Stomach (tissue), 9 donors: ENCODE measurements around the gene TNNI3K. TPM values are rescaled to one million over a fixed set of nuclear protein-coding genes. Genes with fewer than 3 reads are reported as not detected.

Experiments used
- DNase-seq, 2 donors: peaks; one replicate each; pipeline versions ENCODE4 v3.0.0 to v3.0.0-alpha.2; 2013 to 2019
- H3K27ac ChIP-seq, 5 donors: fragments of 200-600 bp in 4 of 5; sonication (generic) in 4 of 5; one replicate each; pipeline ENCODE4 v1.5.1; 2013 to 2019; ENCODE audit warnings: mild to moderate bottlenecking in 1 of 5, moderate library complexity in 1 of 5
- H3K27me3 ChIP-seq, 3 donors: fragments of 200-600 bp; sonication (generic); one replicate each; pipeline ENCODE4 v1.5.1; 2017 to 2019; ENCODE audit warnings: mixed run types in 1 of 3
- H3K36me3 ChIP-seq, 4 donors: fragments of 200-600 bp; sonication (generic); 1 replicate in 3 of 4; 2 replicates in 1 of 4; pipeline ENCODE4 v1.5.1; 2016 to 2019
- H3K4me1 ChIP-seq, 4 donors: fragments of 200-600 bp; sonication (generic); one replicate each; pipeline ENCODE4 v1.5.1; 2016 to 2019
- H3K4me3 ChIP-seq, 4 donors: fragments of 200-600 bp; sonication (generic) in 3 of 4; one replicate each; pipeline ENCODE4 v1.5.1; 2016 to 2019; ENCODE audit warnings: mild to moderate bottlenecking in 1 of 4
- H3K9me3 ChIP-seq, 4 donors: fragments of 200-600 bp; sonication (generic); one replicate each; pipeline ENCODE4 v1.5.1; 2016 to 2019
- EP300 ChIP-seq: sonication (generic); formaldehyde crosslinking; IDR thresholded peaks from one replicate; pipeline ENCODE4 v1.6.1; 2017; ENCODE audit warnings: antibody characterized with exemption
- POLR2A ChIP-seq, 4 donors: fragments of 450-650 bp; IDR thresholded peaks; one replicate each; pipeline ENCODE4 v1.6.1; 2016; ENCODE audit warnings: antibody characterized with exemption in 4 of 4, control low read depth in 2 of 4, mild to moderate bottlenecking in 1 of 4, moderate library complexity in 1 of 4
- POLR2AphosphoS5 ChIP-seq, 3 donors: sonication (generic); formaldehyde crosslinking; IDR thresholded peaks; one replicate each; pipeline ENCODE4 v1.6.1; 2016; ENCODE audit warnings: antibody characterized with exemption in 3 of 3
- WGBS, 5 donors: extraction: QIAGEN DNeasy Blood & Tissue Kit in 3 of 5; methylation state at CpG; one replicate each; pipeline versions ENCODE4 v1.1.5 to v1.1.7; 2013 to 2018; 5-methylcytosine and 5-hydroxymethylcytosine counted together
- intact Hi-C: fragments of 100-400 bp; cut with DNase I; formaldehyde crosslinking; loops from one replicate; pipeline ENCODE4 v1.15.1; 2023; ENCODE audit warnings: low total_unique reads
- polyA plus RNA-seq, 3 donors: library from polyadenylated mRNA; stranded (reverse); fragments of 200-250 nt; gene quantifications; one replicate each; pipeline ENCODE4 v1.2.3, GENCODE V29; 2013
- total RNA-seq, 5 donors: library from RNA; depleted of rRNA; stranded (reverse); fragments of >200 nt; gene quantifications; one replicate each; pipeline versions ENCODE4 v1.1.0 to v1.2.3, GENCODE V29; 2014 to 2016
- TF ChIP-seq, protein P1 (sequence below), 7 experiments: fragments of 450-650 bp in 4 of 7; fragments of 200-600 bp in 3 of 7; sonication (generic) in 3 of 7; IDR thresholded peaks; one replicate each; pipeline ENCODE4 v1.5.1; 2016 to 2019; ENCODE audit warnings: antibody characterized with exemption in 7 of 7, control low read depth in 2 of 7, mild to moderate bottlenecking in 1 of 7
- donor health status: healthy with polysubstance abuse.
- donor health status: Bipolar disorder and iron deficiency.
- donor health status: healthy.

The TNNI3K gene
- total and polyA plus RNA-seq, 8 donors = 0.25 to 7.0 (median 1.7) TPM; not detected in 4

DNA sequence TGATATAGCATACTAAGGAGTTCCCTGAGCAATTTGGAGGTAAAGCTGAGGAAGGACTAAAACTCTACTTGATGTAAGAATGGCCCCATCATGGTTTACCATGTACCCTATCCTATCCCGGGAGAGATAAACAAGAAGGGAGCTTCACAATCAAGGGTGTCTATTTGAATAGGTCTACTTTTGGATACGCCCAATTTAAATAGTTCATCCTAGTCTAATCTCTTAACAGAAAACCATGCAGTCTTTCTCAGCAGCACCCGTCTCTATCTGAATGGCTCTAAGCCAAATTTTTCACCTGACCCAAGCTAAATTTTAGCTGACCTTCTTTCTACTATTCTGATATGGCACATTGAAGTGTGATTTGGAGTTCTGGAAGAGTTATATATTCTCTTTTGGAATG is 122.0 kb downstream of the TNNI3K start:
- Histone ChIP-seq H3K4me1 (no peaks in the 10 kb centered on the region), H3K36me3 (no peaks in the 10 kb centered on the region), H3K27me3 (no peaks in the 10 kb centered on the region), H3K9me3 (no peaks in the 10 kb centered on the region), H3K4me3 (no peak overlapping the region), H3K27ac (no peak overlapping the region)
- intact Hi-C loops = no loop called here
- WGBS, 5 donors = 48 to 65% (median 56%) methylated on average over 3 of the region's 3 CpGs
- no peak for TF ChIP-seq POLR2AphosphoS5 (IDR thresholded peaks at IDR 0.05)
- TF ChIP-seq, protein P1, sequence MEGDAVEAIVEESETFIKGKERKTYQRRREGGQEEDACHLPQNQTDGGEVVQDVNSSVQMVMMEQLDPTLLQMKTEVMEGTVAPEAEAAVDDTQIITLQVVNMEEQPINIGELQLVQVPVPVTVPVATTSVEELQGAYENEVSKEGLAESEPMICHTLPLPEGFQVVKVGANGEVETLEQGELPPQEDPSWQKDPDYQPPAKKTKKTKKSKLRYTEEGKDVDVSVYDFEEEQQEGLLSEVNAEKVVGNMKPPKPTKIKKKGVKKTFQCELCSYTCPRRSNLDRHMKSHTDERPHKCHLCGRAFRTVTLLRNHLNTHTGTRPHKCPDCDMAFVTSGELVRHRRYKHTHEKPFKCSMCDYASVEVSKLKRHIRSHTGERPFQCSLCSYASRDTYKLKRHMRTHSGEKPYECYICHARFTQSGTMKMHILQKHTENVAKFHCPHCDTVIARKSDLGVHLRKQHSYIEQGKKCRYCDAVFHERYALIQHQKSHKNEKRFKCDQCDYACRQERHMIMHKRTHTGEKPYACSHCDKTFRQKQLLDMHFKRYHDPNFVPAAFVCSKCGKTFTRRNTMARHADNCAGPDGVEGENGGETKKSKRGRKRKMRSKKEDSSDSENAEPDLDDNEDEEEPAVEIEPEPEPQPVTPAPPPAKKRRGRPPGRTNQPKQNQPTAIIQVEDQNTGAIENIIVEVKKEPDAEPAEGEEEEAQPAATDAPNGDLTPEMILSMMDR (IDR thresholded peaks at IDR 0.05) = no peak
- no peak for TF ChIP-seq POLR2A (IDR thresholded peaks at IDR 0.05)
- no peak for TF ChIP-seq EP300
- no peak for DNase-seq

DNA sequence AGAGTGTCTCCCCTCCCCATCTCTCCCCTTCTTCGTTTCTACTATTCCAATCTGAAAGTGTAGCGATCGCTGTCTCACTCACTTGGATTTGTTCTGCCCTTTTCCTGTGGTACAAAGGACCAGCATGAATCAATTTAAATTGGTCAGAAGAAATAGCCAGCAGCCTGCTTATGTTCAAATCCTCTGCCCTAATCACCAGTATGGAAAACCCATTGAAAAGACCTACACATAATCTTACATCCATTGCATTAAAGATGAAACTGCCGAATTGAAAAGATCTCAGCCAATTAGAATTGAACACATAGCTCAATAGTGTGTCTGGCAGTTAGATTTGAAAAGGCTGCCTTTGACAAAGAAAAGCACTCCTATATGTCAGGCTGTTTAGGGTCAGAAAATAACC is 122.6 kb downstream of the TNNI3K start:
- intact Hi-C loops = no loop called here
- H3K36me3 ChIP-seq = no peaks in the 10 kb centered on the region
- 77 to 81% (median 78%) methylated on average over 4 of the region's 4 CpGs for WGBS, 5 donors

DNA sequence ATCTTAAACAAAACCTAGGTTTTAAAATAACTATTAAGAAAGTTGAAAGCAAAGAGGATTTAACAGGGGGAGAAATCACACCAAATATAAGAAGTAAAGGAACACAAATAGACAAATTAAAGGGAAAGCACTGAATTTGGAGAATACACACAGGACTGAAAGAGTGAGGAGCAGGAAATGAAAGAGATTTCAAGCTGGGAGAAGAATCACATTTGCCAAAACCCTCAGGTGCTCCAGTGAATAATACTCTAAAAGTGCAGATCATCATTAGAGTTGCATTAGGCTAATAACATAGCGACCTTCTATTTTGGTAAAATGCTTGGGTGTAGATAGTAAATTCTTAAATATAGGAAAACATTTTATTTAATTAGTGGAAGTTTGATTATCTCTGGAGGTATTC is 127.5 kb downstream of the TNNI3K start:
- H3K4me3 ChIP-seq = no peak overlapping the region
- intact Hi-C loops = no loop called here
- no peak for TF ChIP-seq EP300
- TF ChIP-seq, protein P1 (IDR thresholded peaks at IDR 0.05) = no peak
- TF ChIP-seq POLR2AphosphoS5 (IDR thresholded peaks at IDR 0.05) = no peak
- TF ChIP-seq POLR2A (IDR thresholded peaks at IDR 0.05) = no peak
- WGBS, 5 donors = 57 to 80% (median 59%) methylated on average over 1 of the region's 1 CpG
- H3K27ac ChIP-seq = peak overlapping the region in 2 of 5 donors; percentile 35 to 62
- H3K27me3 ChIP-seq = no peaks in the 10 kb centered on the region
- no peaks in the 10 kb centered on the region for H3K4me1 ChIP-seq
- H3K36me3 ChIP-seq = no peaks in the 10 kb centered on the region
- no peak for DNase-seq
- H3K9me3 ChIP-seq = no peaks in the 10 kb centered on the region

More for the DNA sequence above, 122.6 kb downstream of the TNNI3K start:
- no peaks in the 10 kb centered on the region for H3K4me1 ChIP-seq
- no peaks in the 10 kb centered on the region for H3K27me3 ChIP-seq
- TF ChIP-seq POLR2A (IDR thresholded peaks at IDR 0.05) (no peak), POLR2AphosphoS5 (IDR thresholded peaks at IDR 0.05) (no peak), EP300 (no peak)
- TF ChIP-seq, protein P1 (IDR thresholded peaks at IDR 0.05) = no peak
- no peaks in the 10 kb centered on the region for H3K9me3 ChIP-seq
- no peak overlapping the region for H3K27ac ChIP-seq
- no peak overlapping the region for H3K4me3 ChIP-seq
- DNase-seq = no peak

DNA sequence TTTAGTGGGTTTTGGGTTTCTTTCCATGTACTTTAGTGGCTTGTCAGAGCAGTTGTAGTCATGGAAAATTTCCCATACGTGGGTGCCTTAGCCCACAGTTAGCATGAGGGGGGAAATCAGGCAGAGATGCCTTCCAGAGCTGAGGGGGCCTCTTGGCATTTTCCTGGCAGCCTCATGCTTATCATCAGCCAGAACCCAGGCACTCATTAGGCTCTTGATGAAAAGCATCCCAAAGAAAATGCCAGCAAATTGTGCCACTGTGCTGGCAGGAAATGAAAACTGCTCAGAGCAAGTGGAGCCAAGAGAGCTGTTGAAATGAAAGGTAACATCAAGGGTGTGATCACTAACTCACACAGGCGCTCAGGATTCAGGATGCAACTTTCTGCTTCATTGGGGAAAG is 128.0 kb downstream of the TNNI3K start:
- intact Hi-C loops = no loop called here
- WGBS, 5 donors = 46 to 57% (median 50%) methylated on average over 2 of the region's 2 CpGs
- peak overlapping the region in 1 of 5 donors; percentile 55 for H3K27ac ChIP-seq
- DNase-seq = peak in 1 of 2 donors; percentile 73
- no peaks in the 10 kb centered on the region for H3K4me1 ChIP-seq
- TF ChIP-seq POLR2AphosphoS5 (IDR thresholded peaks at IDR 0.05) (peak in 2 of 3 donors; percentile 22 to 58), POLR2A (IDR thresholded peaks at IDR 0.05) (no peak), EP300 (peak; percentile 30)
- H3K9me3 ChIP-seq = no peaks in the 10 kb centered on the region
- no peaks in the 10 kb centered on the region for H3K36me3 ChIP-seq
- no peak overlapping the region for H3K4me3 ChIP-seq
- no peaks in the 10 kb centered on the region for H3K27me3 ChIP-seq

DNA sequence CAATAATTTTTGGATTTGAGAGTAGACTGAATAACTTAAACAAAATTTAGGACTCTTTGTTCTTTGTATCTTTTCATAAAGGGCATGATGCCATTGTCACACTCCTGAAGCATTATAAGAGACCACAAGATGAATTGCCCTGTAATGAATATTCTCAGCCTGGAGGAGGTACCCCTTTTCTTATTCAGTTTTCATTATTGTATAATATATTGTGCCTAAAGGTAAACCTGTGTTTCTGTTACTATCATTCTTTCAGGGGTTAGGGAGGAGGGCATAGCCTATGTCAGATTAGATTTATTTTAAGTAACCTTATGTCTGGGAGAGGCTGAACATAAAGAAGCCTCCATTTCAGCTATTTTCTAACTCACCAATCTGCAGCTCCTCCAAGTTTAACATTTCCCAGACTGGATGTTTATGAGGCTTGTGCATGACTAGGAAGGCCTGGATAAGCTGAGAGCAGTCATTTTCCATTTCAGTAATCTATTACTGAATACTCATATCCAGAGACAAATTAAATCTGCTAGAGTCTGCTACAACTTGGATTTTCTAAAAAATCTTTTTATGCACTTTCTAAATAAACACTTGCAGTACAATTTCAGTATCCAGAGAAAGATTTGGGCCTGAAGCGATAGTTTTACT is 132.1 kb downstream of the TNNI3K start:
- Histone ChIP-seq H3K4me3 (no peak overlapping the region), H3K4me1 (no peaks in the 10 kb centered on the region), H3K27ac (no peak overlapping the region), H3K27me3 (no peaks in the 10 kb centered on the region), H3K9me3 (no peaks in the 10 kb centered on the region), H3K36me3 (peaks cover 0 to 6% (median 0%) of the 10 kb centered on the region in 4 donors)
- intact Hi-C loops = no loop called here
- peak in 1 of 2 donors; percentile 11 for DNase-seq
- TF ChIP-seq EP300 (no peak), POLR2A (IDR thresholded peaks at IDR 0.05) (no peak), POLR2AphosphoS5 (IDR thresholded peaks at IDR 0.05) (no peak)
- TF ChIP-seq, protein P1 (IDR thresholded peaks at IDR 0.05) = no peak
- WGBS, 5 donors = 90 to 98% (median 93%) methylated on average over 1 of the region's 1 CpG
